IMR-90 (cell line): Measurements from ENCODE around the gene CKAP2L.

Source experiments
- BHLHE40 ChIP-seq: fragments of 150-350 bp; IDR thresholded peaks from 2 replicates; pipeline ENCODE4 v1.6.1; 2016; ENCODE audit warnings: mild to moderate bottlenecking, low read depth, low read length
- CHD1 ChIP-seq: IDR thresholded peaks from 2 replicates; pipeline ENCODE4 v1.6.1; 2012; ENCODE audit warnings: low read depth, low read length, improper control_type of control experiment
- POLR2A ChIP-seq: IDR thresholded peaks from 2 replicates; pipeline ENCODE4 v1.6.1; 2012; ENCODE audit warnings: mild to moderate bottlenecking, low read depth, low read length
- RAD21 ChIP-seq: IDR thresholded peaks from 2 replicates; pipeline ENCODE4 v1.6.1; 2012; ENCODE audit warnings: low read length, improper control_type of control experiment
- RCOR1 ChIP-seq: IDR thresholded peaks from 2 replicates; pipeline ENCODE4 v1.6.1; 2012; ENCODE audit warnings: mild to moderate bottlenecking, low read length, improper control_type of control experiment; ENCODE audit not compliant: insufficient replicate concordance
- RFX5 ChIP-seq: IDR thresholded peaks from 2 replicates; pipeline ENCODE4 v1.8.0; 2012; ENCODE audit warnings: low read depth, mild to moderate bottlenecking, low read length, moderate library complexity
- SMC3 ChIP-seq: fragments of 150-350 bp; IDR thresholded peaks from 2 replicates; pipeline ENCODE4 v1.6.1; 2016; ENCODE audit warnings: low read depth, mild to moderate bottlenecking, antibody characterized with exemption, low read length, moderate library complexity
- TF ChIP-seq, protein P1 (sequence below): conservative IDR thresholded peaks from 2 replicates; pipeline ENCODE4 v1.5.1; 2012; ENCODE audit warnings: mild to moderate bottlenecking, low read depth, low read length, improper control_type of control experiment

DNA sequence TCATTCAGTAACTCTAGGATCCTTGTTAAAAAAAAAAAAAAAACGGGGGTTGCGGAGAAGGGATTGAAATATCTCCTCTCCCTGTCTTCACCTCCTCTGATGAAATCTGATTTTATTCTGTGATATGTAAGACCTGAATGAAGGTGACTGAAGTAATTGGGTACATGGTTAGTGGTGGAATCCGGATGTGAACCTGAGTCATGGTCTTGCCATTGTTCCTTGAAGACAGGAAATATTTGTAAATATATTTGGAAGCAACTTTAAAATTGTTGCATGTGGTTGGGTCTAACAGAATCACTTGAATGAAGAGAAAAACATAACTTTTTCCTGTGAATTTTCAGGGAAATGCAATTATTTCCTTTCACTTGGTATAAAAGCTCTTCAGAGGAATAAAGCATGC is 22.9 kb upstream of the CKAP2L start:
- TF ChIP-seq, protein P1, sequence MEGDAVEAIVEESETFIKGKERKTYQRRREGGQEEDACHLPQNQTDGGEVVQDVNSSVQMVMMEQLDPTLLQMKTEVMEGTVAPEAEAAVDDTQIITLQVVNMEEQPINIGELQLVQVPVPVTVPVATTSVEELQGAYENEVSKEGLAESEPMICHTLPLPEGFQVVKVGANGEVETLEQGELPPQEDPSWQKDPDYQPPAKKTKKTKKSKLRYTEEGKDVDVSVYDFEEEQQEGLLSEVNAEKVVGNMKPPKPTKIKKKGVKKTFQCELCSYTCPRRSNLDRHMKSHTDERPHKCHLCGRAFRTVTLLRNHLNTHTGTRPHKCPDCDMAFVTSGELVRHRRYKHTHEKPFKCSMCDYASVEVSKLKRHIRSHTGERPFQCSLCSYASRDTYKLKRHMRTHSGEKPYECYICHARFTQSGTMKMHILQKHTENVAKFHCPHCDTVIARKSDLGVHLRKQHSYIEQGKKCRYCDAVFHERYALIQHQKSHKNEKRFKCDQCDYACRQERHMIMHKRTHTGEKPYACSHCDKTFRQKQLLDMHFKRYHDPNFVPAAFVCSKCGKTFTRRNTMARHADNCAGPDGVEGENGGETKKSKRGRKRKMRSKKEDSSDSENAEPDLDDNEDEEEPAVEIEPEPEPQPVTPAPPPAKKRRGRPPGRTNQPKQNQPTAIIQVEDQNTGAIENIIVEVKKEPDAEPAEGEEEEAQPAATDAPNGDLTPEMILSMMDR = no peak
- TF ChIP-seq BHLHE40 (no peak), POLR2A (no peak), SMC3 (no peak), RFX5 (no peak), CHD1 (no peak), RCOR1 (no peak), RAD21 (no peak)
